HepG2 (cell line): Measurements from ENCODE around the gene PAK3. TPM values are rescaled to one million over a fixed set of nuclear protein-coding genes. Genes with fewer than 3 reads are reported as not detected.

Experiments used
- ATAC-seq: fragments of 200-7000 bp; cut with Tn5 transposase; 3 replicates; pipeline ENCODE4 v1.9.1; 2020; ENCODE audit warnings: mild to moderate bottlenecking, moderate library complexity
- BruUV-seq: library from RNA; stranded (reverse); fragments of 400-500 nt; replicated peaks from 2 replicates; lab custom pipeline; 2021; lab: Mats Ljungman, UMichigan
- CTCF ChIA-PET: fragments of 300-600 bp; formaldehyde crosslinking; extraction: SDS; loops from one replicate; lab custom pipeline; 2021; ENCODE audit warnings: low total read pairs, inconsistent platforms, low intra/inter-chr PET ratio; lab: Yijun Ruan, JAX
- POLR2A ChIA-PET: fragments of 350-600 bp; sonication (Branson Sonifier 250); formaldehyde crosslinking; loops from one replicate; lab custom pipeline; 2020; ENCODE audit warnings: antibody characterized with exemption, inconsistent platforms; lab: Yijun Ruan, JAX
- DNase-seq: peaks from one replicate; pipeline ENCODE4 v3.0.0-alpha.2; 2015; ENCODE audit warnings: low spot score
- FAIRE-seq: peaks from 3 replicates; lab custom pipeline; 2011; peaks lifted over from hg19 to GRCh38; lab: Jason Lieb, UNC
- H2AFZ ChIP-seq: one replicate; pipeline ENCODE4 v1.6.1; 2011; ENCODE audit warnings: low read length, inconsistent platforms
- H3K27ac ChIP-seq: fragments of 300-600 bp; 3 replicates; pipeline ENCODE4 v1.8.0; 2011; ENCODE audit warnings: mixed run types, mild to moderate bottlenecking, mixed read lengths, low read length, inconsistent platforms; ENCODE audit not compliant: insufficient read depth; ENCODE audit errors: extremely low read length
- H3K27me3 ChIP-seq, 2 experiments: fragments of 200-600 bp in 1 of 2; 2 replicates in 1 of 2; 3 replicates in 1 of 2; pipeline versions ENCODE4 v1.6.0 to v1.8.0; 2011; ENCODE audit warnings: low read length in 2 of 2, mild to moderate bottlenecking in 2 of 2, moderate library complexity in 2 of 2, inconsistent platforms in 1 of 2; ENCODE audit not compliant: insufficient read depth in 2 of 2, control insufficient read depth in 1 of 2
- H3K36me3 ChIP-seq, 2 experiments: fragments of 200-600 bp in 1 of 2; replicated peaks in 1 of 2; 2 replicates in 1 of 2; 3 replicates in 1 of 2; pipeline versions ENCODE4 v1.5.1 to v1.8.0; 2011; ENCODE audit warnings: low read length in 2 of 2, inconsistent platforms in 1 of 2; ENCODE audit not compliant: insufficient read depth in 2 of 2, control insufficient read depth in 1 of 2
- H3K4me1 ChIP-seq: 2 replicates; pipeline ENCODE4 v1.5.1; 2012; ENCODE audit warnings: low read length, inconsistent platforms; ENCODE audit not compliant: insufficient read depth
- H3K4me2 ChIP-seq: 2 replicates; pipeline ENCODE4 v1.6.0; 2011; ENCODE audit warnings: low read depth, low read length, inconsistent platforms
- H3K4me3 ChIP-seq, 3 experiments: fragments of 200-600 bp in 1 of 3; sonication (generic), shearing (Covaris generic) in 1 of 3; replicated peaks in 1 of 3; 2 replicates each; pipeline ENCODE4 v1.5.1; 2011 to 2016; ENCODE audit warnings: low read length in 3 of 3, inconsistent platforms in 2 of 3, low read depth in 2 of 3, mild to moderate bottlenecking in 2 of 3, control low read depth in 1 of 3, mixed read lengths in 1 of 3; ENCODE audit not compliant: insufficient read depth in 1 of 3
- H3K79me2 ChIP-seq: one replicate; pipeline ENCODE4 v1.6.1; 2011; ENCODE audit warnings: low read length, inconsistent platforms; ENCODE audit not compliant: insufficient read depth
- H3K9ac ChIP-seq: 2 replicates; pipeline ENCODE4 v1.6.0; 2011; ENCODE audit warnings: mild to moderate bottlenecking, low read depth, low read length, inconsistent platforms; ENCODE audit not compliant: insufficient read depth
- H3K9me3 ChIP-seq: 2 replicates; pipeline ENCODE4 v1.5.1; 2012; ENCODE audit warnings: mild to moderate bottlenecking, low read length
- H4K20me1 ChIP-seq: 2 replicates; pipeline ENCODE4 v1.6.0; 2011; ENCODE audit warnings: inconsistent platforms, mild to moderate bottlenecking, low read length, moderate library complexity; ENCODE audit not compliant: insufficient read depth
- ARNT ChIP-seq: fragments of 450-650 bp; IDR thresholded peaks from 2 replicates; pipeline ENCODE4 v1.6.1; 2017
- FOXK2 ChIP-seq: fragments of 450-650 bp; IDR thresholded peaks from 2 replicates; pipeline ENCODE4 v1.6.1; 2016
- JUN ChIP-seq: sonication (generic); formaldehyde crosslinking; IDR thresholded peaks from 2 replicates; pipeline ENCODE4 v1.4.0; 2020; ENCODE audit warnings: mild to moderate bottlenecking, missing genetic modification reagents
- KDM5B ChIP-seq: sonication (generic); formaldehyde crosslinking; IDR thresholded peaks from 2 replicates; pipeline ENCODE4 v1.4.0; 2020; ENCODE audit warnings: missing genetic modification reagents, mild to moderate bottlenecking, borderline replicate concordance
- NONO ChIP-seq, 2 experiments: fragments of 450-650 bp in 1 of 2; sonication (generic) in 1 of 2; formaldehyde crosslinking in 1 of 2; IDR thresholded peaks in 1 of 2; conservative IDR thresholded peaks in 1 of 2; 2 replicates each; pipeline versions ENCODE4 v1.6.1 to v1.8.0; 2017 to 2022; ENCODE audit warnings: mild to moderate bottlenecking in 1 of 2, missing genetic modification reagents in 1 of 2, moderate library complexity in 1 of 2
- NR2C2 ChIP-seq: sonication (generic); formaldehyde crosslinking; IDR thresholded peaks from 2 replicates; pipeline ENCODE4 v1.4.0; 2020; ENCODE audit warnings: missing genetic modification reagents, mild to moderate bottlenecking, moderate library complexity, borderline replicate concordance
- SNAI1 ChIP-seq: sonication (generic); formaldehyde crosslinking; IDR thresholded peaks from 2 replicates; pipeline ENCODE4 v1.5.0; 2020; ENCODE audit warnings: mild to moderate bottlenecking, missing genetic modification reagents, borderline replicate concordance
- ZBTB7B ChIP-seq: sonication (generic); formaldehyde crosslinking; IDR thresholded peaks from 2 replicates; pipeline ENCODE4 v1.4.0; 2020; ENCODE audit warnings: missing genetic modification reagents
- ZFP90 ChIP-seq: sonication (generic); formaldehyde crosslinking; IDR thresholded peaks from 2 replicates; pipeline ENCODE4 v1.8.0; 2022; ENCODE audit warnings: missing genetic modification reagents, mild to moderate bottlenecking, inconsistent platforms, borderline replicate concordance
- ZNF138 ChIP-seq: sonication (generic); formaldehyde crosslinking; IDR thresholded peaks from 2 replicates; pipeline ENCODE4 v1.5.0; 2020; ENCODE audit warnings: mild to moderate bottlenecking, low read depth, missing genetic modification reagents
- ZNF275 ChIP-seq: sonication (generic); formaldehyde crosslinking; IDR thresholded peaks from 2 replicates; pipeline ENCODE4 v1.8.0; 2022; ENCODE audit warnings: missing genetic modification reagents, mild to moderate bottlenecking, inconsistent platforms, borderline replicate concordance
- ZNF296 ChIP-seq: sonication (generic); formaldehyde crosslinking; conservative IDR thresholded peaks from 2 replicates; pipeline ENCODE4 v1.5.0; 2020; ENCODE audit warnings: mild to moderate bottlenecking, missing genetic modification reagents
- ZNF3 ChIP-seq: IDR thresholded peaks from 2 replicates; pipeline ENCODE4 v1.7.0; 2017; ENCODE audit warnings: inconsistent platforms
- ZUFSP ChIP-seq: sonication (generic); formaldehyde crosslinking; IDR thresholded peaks from 2 replicates; pipeline ENCODE4 v1.9.0; 2021; ENCODE audit warnings: missing genetic modification reagents, mild to moderate bottlenecking, borderline replicate concordance
- in situ Hi-C: cut with HindIII; loops from 2 replicates; pipeline ENCODE4 v1.10.0; 2017; ENCODE audit warnings: low pct_unique_long_range_greater_than_20kb; ENCODE audit not compliant: extremely low pct_ligation_motif_present
- intact Hi-C: fragments of 100-400 bp; cut with micrococcal nuclease; formaldehyde crosslinking; loops from one replicate; pipeline ENCODE4 v1.10.0; 2022; ENCODE audit not compliant: unreplicated experiment
- polyA plus RNA-seq, 8 experiments: library from polyadenylated mRNA; depleted of rRNA in 3 of 8; stranded (reverse) in 7 of 8; unstranded in 1 of 8; fragments of >200 nt; fragmentation: Illumina TruSeq in 4 of 8; extraction: Trizol in 4 of 8; gene quantifications; 2 replicates each; pipeline versions ENCODE4 v1.2.1 to v1.2.3, GENCODE V29; 2011 to 2016; ENCODE audit warnings: low read depth in 4 of 8, missing spikeins in 1 of 8, mixed read lengths in 1 of 8; ENCODE audit not compliant: insufficient read depth in 1 of 8
- total RNA-seq, 5 experiments: library from RNA; depleted of rRNA; stranded (reverse); fragments of >200 nt; fragmentation: Illumina TruSeq; extraction: Trizol; gene quantifications; 2 replicates each; pipeline ENCODE4 v1.2.3, GENCODE V29; 2016; ENCODE audit warnings: low read depth in 1 of 5
- TF ChIP-seq, protein P1 (sequence below): sonication (generic); formaldehyde crosslinking; conservative IDR thresholded peaks from 2 replicates; pipeline ENCODE4 v1.4.0; 2020; ENCODE audit warnings: missing genetic modification reagents
- TF ChIP-seq, protein P2 (sequence below): sonication (generic); formaldehyde crosslinking; IDR thresholded peaks from 2 replicates; pipeline ENCODE4 v1.8.1; 2023; ENCODE audit warnings: mild to moderate bottlenecking, missing genetic modification reagents

The PAK3 gene
- total and polyA plus RNA-seq, 2 of the 13 experiments (the other 11 are each of a cell fraction or from before 2014, with no cell fraction given) = not detected

- BruUV-seq = no TSS peak
- in situ Hi-C loops (no loop called here), intact Hi-C loops (no loop called here)
- TF ChIP-seq ZUFSP (CRISPR knock-in tag) = no peak
- no peak for TF ChIP-seq NR2C2 (CRISPR knock-in tag)
- TF ChIP-seq FOXK2 = no peak
- no peak for TF ChIP-seq NONO (IDR thresholded peaks at IDR 0.05)
- no peak for TF ChIP-seq NONO (CRISPR knock-in tag; conservative IDR thresholded peaks at IDR 0.05)
- TF ChIP-seq ZNF275 = no peak
- TF ChIP-seq ARNT = no peak
- no peaks in the 10 kb centered on the region for H4K20me1 ChIP-seq
- no peak overlapping the region for H2AFZ ChIP-seq
- H3K79me2 ChIP-seq = no peaks in the 10 kb centered on the region
- H3K27ac ChIP-seq = no peak overlapping the region
- no peak overlapping the region for H3K4me2 ChIP-seq
- H3K36me3 ChIP-seq = no peaks in the 10 kb centered on the region
- no peak for FAIRE-seq
- no peaks in the 10 kb centered on the region for H3K27me3 ChIP-seq
- DNase-seq = no peak
- ATAC-seq = no peak
- H3K4me3 ChIP-seq = no peak overlapping the region
- H3K9ac ChIP-seq = no peak overlapping the region
- H3K4me1 ChIP-seq = no peaks in the 10 kb centered on the region
- POLR2A ChIA-PET = no interaction called here
- CTCF ChIA-PET = no interaction called here
- no peaks in the 10 kb centered on the region for H3K9me3 ChIP-seq
Observed at GRCh38 chrX:111131572-111131971, 35.6 kb downstream of the PAK3 start.

- BruUV-seq = no TSS peak
- H3K4me2 ChIP-seq = no peak overlapping the region
- H3K27me3 ChIP-seq = no peaks in the 10 kb centered on the region
- no peaks in the 10 kb centered on the region for H3K36me3 ChIP-seq
- no peak for TF ChIP-seq JUN
- TF ChIP-seq, protein P1, sequence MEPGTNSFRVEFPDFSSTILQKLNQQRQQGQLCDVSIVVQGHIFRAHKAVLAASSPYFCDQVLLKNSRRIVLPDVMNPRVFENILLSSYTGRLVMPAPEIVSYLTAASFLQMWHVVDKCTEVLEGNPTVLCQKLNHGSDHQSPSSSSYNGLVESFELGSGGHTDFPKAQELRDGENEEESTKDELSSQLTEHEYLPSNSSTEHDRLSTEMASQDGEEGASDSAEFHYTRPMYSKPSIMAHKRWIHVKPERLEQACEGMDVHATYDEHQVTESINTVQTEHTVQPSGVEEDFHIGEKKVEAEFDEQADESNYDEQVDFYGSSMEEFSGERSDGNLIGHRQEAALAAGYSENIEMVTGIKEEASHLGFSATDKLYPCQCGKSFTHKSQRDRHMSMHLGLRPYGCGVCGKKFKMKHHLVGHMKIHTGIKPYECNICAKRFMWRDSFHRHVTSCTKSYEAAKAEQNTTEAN (CRISPR knock-in tag) = no peak
- TF ChIP-seq ZNF138 (CRISPR knock-in tag) = no peak
- no peak for TF ChIP-seq SNAI1 (CRISPR knock-in tag)
- TF ChIP-seq ZNF3 (CRISPR knock-in tag) = no peak
- TF ChIP-seq KDM5B = no peak
- TF ChIP-seq, protein P2, sequence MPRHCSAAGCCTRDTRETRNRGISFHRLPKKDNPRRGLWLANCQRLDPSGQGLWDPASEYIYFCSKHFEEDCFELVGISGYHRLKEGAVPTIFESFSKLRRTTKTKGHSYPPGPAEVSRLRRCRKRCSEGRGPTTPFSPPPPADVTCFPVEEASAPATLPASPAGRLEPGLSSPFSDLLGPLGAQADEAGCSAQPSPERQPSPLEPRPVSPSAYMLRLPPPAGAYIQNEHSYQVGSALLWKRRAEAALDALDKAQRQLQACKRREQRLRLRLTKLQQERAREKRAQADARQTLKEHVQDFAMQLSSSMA (CRISPR knock-in tag) = no peak
- no peak for TF ChIP-seq ZNF296 (CRISPR knock-in tag)
- TF ChIP-seq ZFP90 = no peak
- TF ChIP-seq ZBTB7B (CRISPR knock-in tag) = no peak
- no peaks in the 10 kb centered on the region for H4K20me1 ChIP-seq
- no peak overlapping the region for H2AFZ ChIP-seq
- FAIRE-seq (no peak), ATAC-seq (no peak), DNase-seq (no peak)
- ChIA-PET POLR2A (no interaction called here), CTCF (no interaction called here)
- H3K27ac ChIP-seq = no peak overlapping the region
- no peaks in the 10 kb centered on the region for H3K79me2 ChIP-seq
- no peaks in the 10 kb centered on the region for H3K4me1 ChIP-seq
- intact Hi-C loops (no loop called here), in situ Hi-C loops (no loop called here)
- no peak overlapping the region for H3K9ac ChIP-seq
- H3K9me3 ChIP-seq = no peaks in the 10 kb centered on the region
- no peak overlapping the region for H3K4me3 ChIP-seq
Observed at GRCh38 chrX:111133389-111133788, 37.4 kb downstream of the PAK3 start.
